Activated CD8-positive, alpha-beta T cell treated with anti-CD3 and anti-CD28 coated beads for 36 hours (primary cell): ENCODE results near the gene ZMAT5. TPM values are rescaled to one million over a fixed set of nuclear protein-coding genes. Genes with fewer than 3 reads are reported as not detected.

Source experiments
- ATAC-seq: fragments of 200-7000 bp; cut with Tn5 transposase; one replicate; pipeline ENCODE4 v1.10.0; 2021; ENCODE audit warnings: mild to moderate bottlenecking, moderate library complexity
- CTCF ChIA-PET: fragments of 350-600 bp; sonication (Branson Sonifier 250); formaldehyde crosslinking; loops from one replicate; lab custom pipeline; 2021; ENCODE audit warnings: antibody characterized with exemption; lab: Charles Lee
- POLR2A ChIA-PET: fragments of 350-600 bp; sonication (Branson Sonifier 250); formaldehyde crosslinking; loops from one replicate; lab custom pipeline; 2021; ENCODE audit warnings: antibody characterized with exemption; lab: Charles Lee
- DNase-seq: peaks from one replicate; pipeline ENCODE4 v3.0.0-alpha.2; 2020
- H3K27ac Mint-ChIP-seq: one replicate; pipeline ENCODE4 v1.8.0; 2021; ENCODE audit warnings: mild to moderate bottlenecking, mixed read lengths
- H3K27me3 Mint-ChIP-seq: one replicate; pipeline ENCODE4 v1.8.0; 2021; ENCODE audit warnings: mixed read lengths
- H3K36me3 Mint-ChIP-seq: one replicate; pipeline ENCODE4 v1.8.0; 2021; ENCODE audit warnings: low read depth, mixed read lengths
- H3K4me1 Mint-ChIP-seq: one replicate; pipeline ENCODE4 v1.8.0; 2021; ENCODE audit warnings: low read depth, mixed read lengths
- H3K4me3 Mint-ChIP-seq: one replicate; pipeline ENCODE4 v1.8.0; 2021; ENCODE audit warnings: mild to moderate bottlenecking, moderate library complexity, mixed read lengths
- H3K9me3 Mint-ChIP-seq: one replicate; pipeline ENCODE4 v1.8.0; 2021; ENCODE audit warnings: mixed read lengths
- intact Hi-C: fragments of 100-400 bp; cut with micrococcal nuclease; formaldehyde crosslinking; loops from one replicate; pipeline ENCODE4 v1.10.0; 2022
- total RNA-seq, 2 experiments: library from RNA; stranded (reverse); gene quantifications; one replicate each; pipeline ENCODE4 v1.2.3, GENCODE V29; 2021
- TF ChIP-seq, protein P1 (sequence below): fragments of 200-600 bp; IDR thresholded peaks from one replicate; pipeline ENCODE4 v1.8.0; 2022; ENCODE audit warnings: antibody characterized with exemption, mild to moderate bottlenecking

Gene ZMAT5
- total RNA-seq, 2 experiments from 2014 or later = 18.5 to 18.7 TPM

DNA sequence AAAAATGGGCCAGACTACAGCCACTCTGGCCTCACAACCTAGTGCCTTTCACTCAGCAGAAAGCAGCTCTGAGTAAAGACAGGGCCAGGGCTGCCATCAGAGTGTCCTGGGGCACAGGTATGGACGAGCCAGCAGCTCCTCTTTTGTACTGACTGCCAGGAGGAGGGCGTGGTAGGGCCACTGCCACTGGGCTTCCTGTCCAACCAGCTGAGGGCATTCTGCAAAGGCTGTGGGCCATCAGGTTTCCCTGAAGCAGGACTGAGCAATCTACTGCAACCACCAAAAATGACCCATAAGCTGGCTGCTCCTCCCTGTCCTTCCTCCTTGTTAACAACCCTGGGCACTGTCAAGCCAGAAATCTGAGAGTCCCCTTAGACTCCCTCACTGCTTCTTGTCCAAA lies 38.2 kb upstream of the ZMAT5 start:
- CTCF ChIA-PET = interaction anchor here (2.1 kb wide), 1 partner anchor 200 kb away, joined by 7 read pairs; no protein-coding TSS in a partner anchor
- H3K27ac Mint-ChIP-seq = no peak overlapping the region
- H3K36me3 Mint-ChIP-seq = peaks cover 31% of the 10 kb centered on the region

DNA sequence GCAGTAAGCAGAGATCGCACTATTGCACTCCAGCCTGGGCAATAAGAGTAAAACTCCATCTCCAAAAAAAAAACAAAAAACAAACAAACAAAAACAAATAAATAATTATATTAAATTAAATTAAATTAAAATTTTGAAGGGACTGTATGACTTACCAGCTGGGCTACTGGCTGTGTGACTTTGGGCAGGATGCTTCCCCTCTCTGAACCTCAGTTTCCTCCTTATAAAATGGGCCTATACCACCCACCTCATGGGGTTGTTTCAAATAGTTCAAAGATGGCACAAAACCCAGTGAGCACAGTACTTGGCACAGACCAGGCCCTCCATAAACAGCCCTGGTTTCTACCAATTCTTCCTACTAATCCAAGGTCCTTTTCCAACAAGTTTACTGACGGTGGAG lies 36.4 kb upstream of the ZMAT5 start:
- intact Hi-C loops = no loop called here
- Mint-ChIP-seq H3K4me1 (peaks cover 5% of the 10 kb centered on the region), H3K27me3 (no peaks in the 10 kb centered on the region), H3K4me3 (no peak overlapping the region), H3K27ac (no peak overlapping the region), H3K36me3 (peaks cover 33% of the 10 kb centered on the region), H3K9me3 (no peaks in the 10 kb centered on the region)
- POLR2A ChIA-PET = interaction anchor here (0.6 kb wide), 1 partner anchor 594 kb away, joined by 3 read pairs; no protein-coding TSS in a partner anchor
- CTCF ChIA-PET = no interaction called here
- TF ChIP-seq, protein P1, sequence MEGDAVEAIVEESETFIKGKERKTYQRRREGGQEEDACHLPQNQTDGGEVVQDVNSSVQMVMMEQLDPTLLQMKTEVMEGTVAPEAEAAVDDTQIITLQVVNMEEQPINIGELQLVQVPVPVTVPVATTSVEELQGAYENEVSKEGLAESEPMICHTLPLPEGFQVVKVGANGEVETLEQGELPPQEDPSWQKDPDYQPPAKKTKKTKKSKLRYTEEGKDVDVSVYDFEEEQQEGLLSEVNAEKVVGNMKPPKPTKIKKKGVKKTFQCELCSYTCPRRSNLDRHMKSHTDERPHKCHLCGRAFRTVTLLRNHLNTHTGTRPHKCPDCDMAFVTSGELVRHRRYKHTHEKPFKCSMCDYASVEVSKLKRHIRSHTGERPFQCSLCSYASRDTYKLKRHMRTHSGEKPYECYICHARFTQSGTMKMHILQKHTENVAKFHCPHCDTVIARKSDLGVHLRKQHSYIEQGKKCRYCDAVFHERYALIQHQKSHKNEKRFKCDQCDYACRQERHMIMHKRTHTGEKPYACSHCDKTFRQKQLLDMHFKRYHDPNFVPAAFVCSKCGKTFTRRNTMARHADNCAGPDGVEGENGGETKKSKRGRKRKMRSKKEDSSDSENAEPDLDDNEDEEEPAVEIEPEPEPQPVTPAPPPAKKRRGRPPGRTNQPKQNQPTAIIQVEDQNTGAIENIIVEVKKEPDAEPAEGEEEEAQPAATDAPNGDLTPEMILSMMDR = no peak
- DNase-seq (no peak), ATAC-seq (no peak)

More for the DNA sequence above, 38.2 kb upstream of the ZMAT5 start:
- TF ChIP-seq, protein P1 = no peak
- no peak overlapping the region for H3K4me3 Mint-ChIP-seq
- H3K27me3 Mint-ChIP-seq = no peaks in the 10 kb centered on the region
- DNase-seq = no peak
- POLR2A ChIA-PET = no interaction called here
- H3K9me3 Mint-ChIP-seq = no peaks in the 10 kb centered on the region
- no peak for ATAC-seq
- no peaks in the 10 kb centered on the region for H3K4me1 Mint-ChIP-seq
- intact Hi-C loops = no loop called here

DNA sequence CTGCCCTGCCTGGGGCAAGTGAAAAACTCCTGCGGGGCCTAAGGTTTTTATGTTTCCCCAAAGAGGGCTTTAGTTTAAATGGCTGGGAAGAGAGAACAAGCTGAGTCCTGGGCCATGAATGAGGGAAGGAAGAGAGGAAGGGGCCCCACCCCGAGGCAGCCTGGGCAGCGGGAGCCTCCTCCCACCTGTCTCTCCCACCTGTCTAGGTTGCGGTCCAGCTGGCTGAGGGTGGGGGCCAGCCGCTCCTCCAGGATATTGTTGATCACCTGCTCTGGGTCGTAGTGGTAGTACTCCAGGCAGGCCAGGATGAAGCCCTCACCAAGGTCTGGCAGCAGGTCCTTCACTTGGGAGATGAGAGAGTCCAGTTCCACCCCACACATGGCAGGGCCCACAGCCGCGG lies 35.0 kb upstream of the ZMAT5 start:
- intact Hi-C loops = no loop called here
- POLR2A ChIA-PET = no interaction called here
- no peak for DNase-seq
- Mint-ChIP-seq H3K4me3 (no peak overlapping the region), H3K27me3 (no peaks in the 10 kb centered on the region), H3K36me3 (peaks cover 29% of the 10 kb centered on the region), H3K9me3 (no peaks in the 10 kb centered on the region), H3K4me1 (peaks cover 14% of the 10 kb centered on the region), H3K27ac (no peak overlapping the region)
- no peak for ATAC-seq
- CTCF ChIA-PET = no interaction called here
- TF ChIP-seq, protein P1 = no peak

DNA sequence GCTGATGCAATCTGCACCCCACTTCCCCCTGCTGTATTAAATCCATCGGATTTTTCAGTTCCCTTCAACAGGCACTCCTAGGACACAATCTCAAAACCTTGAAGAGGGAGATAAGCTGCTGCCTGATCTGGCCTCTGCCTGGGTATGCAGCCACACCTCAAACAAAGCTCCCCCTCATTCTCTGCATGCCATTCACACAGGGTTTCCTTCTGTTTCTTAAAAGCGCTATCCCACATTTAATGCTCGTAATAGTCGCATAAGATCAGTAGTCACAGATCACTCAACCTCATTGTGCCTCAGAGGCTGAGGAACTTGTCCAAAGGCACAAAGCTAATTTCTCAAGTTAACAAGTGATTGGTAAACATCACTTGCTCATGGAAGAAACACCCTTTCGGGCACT lies 34.3 kb upstream of the ZMAT5 start:
- TF ChIP-seq, protein P1 = no peak
- DNase-seq = no peak
- CTCF ChIA-PET = no interaction called here
- Mint-ChIP-seq H3K9me3 (no peaks in the 10 kb centered on the region), H3K27ac (no peak overlapping the region), H3K4me1 (peaks cover 14% of the 10 kb centered on the region), H3K4me3 (no peak overlapping the region), H3K27me3 (no peaks in the 10 kb centered on the region), H3K36me3 (peaks cover 32% of the 10 kb centered on the region)
- intact Hi-C loops = no loop called here
- POLR2A ChIA-PET = no interaction called here
- no peak for ATAC-seq

DNA sequence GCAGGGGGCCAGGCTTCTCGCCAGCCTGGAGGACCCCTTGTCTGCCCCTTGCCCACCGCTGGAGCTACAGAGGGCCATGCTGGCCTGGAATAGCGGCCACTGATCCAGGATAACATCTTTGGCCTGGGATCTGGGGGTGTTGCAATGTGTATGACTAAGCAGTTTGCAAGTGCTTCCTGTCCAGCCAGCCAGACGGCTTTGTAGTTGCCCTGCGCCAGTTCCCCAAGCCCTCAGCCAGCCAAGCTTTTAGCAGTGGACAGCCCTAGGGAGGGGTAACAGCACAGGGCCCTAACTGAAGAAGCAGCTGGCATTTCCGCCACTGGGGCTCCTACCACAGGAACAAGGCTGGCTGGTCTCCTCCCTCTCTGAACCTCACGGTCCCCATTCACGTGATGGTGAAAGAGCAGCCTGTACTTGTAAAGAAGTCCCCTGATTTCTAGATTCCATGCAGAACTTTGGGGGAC lies 32.4 kb upstream of the ZMAT5 start:
- TF ChIP-seq, protein P1 = no peak
- ATAC-seq = no peak
- CTCF ChIA-PET = no interaction called here
- H3K36me3 Mint-ChIP-seq = peaks cover 30% of the 10 kb centered on the region
- peaks cover 14% of the 10 kb centered on the region for H3K4me1 Mint-ChIP-seq
- no peak overlapping the region for H3K4me3 Mint-ChIP-seq
- H3K27me3 Mint-ChIP-seq = no peaks in the 10 kb centered on the region
- POLR2A ChIA-PET = no interaction called here
- intact Hi-C loops = no loop called here
- H3K27ac Mint-ChIP-seq = no peak overlapping the region
- DNase-seq = no peak
- no peaks in the 10 kb centered on the region for H3K9me3 Mint-ChIP-seq
